SJSA1 (cell line): ENCODE data around the gene PDCD1. TPM values are rescaled to one million over a fixed set of nuclear protein-coding genes. Genes with fewer than 3 reads are reported as not detected.
"Not testable (repeated sequence)": the region's sequence is repeated elsewhere in the genome, so short reads cannot be mapped to it uniquely, and the experiment has no call there.

Source experiments
- DNase-seq, 2 experiments: peaks; one replicate each; pipeline ENCODE4 v3.0.0-alpha.2; 2015 to 2020; ENCODE audit warnings: low spot score in 2 of 2, low read depth in 1 of 2
- H3K27ac ChIP-seq: fragments of 250-450 bp; sonication (Bioruptor Pico); 2 replicates; pipeline ENCODE4 v1.5.1; 2020; ENCODE audit warnings: mild to moderate bottlenecking, moderate library complexity
- H3K27me3 ChIP-seq: fragments of 250-450 bp; sonication (Bioruptor Pico); replicated peaks from 2 replicates; pipeline ENCODE4 v1.5.1; 2020; ENCODE audit warnings: mild to moderate bottlenecking, moderate library complexity
- H3K36me3 ChIP-seq: fragments of 250-450 bp; sonication (Bioruptor Pico); 2 replicates; pipeline ENCODE4 v1.5.1; 2020; ENCODE audit warnings: mild to moderate bottlenecking
- H3K4me1 ChIP-seq: fragments of 250-450 bp; sonication (Bioruptor Pico); replicated peaks from 2 replicates; pipeline ENCODE4 v1.6.1; 2021; ENCODE audit warnings: mild to moderate bottlenecking
- H3K4me3 ChIP-seq: fragments of 250-450 bp; sonication (Bioruptor Pico); 2 replicates; pipeline ENCODE4 v1.5.1; 2020; ENCODE audit warnings: mild to moderate bottlenecking
- H3K9me3 ChIP-seq: fragments of 250-450 bp; sonication (Bioruptor Pico); replicated peaks from 2 replicates; pipeline ENCODE4 v1.5.1; 2020; ENCODE audit warnings: mild to moderate bottlenecking
- total RNA-seq: library from RNA; depleted of rRNA; stranded (reverse); fragments of >200 nt; shearing (Covaris generic); gene quantifications from 2 replicates; pipeline ENCODE4 v1.2.3, GENCODE V29; 2014

Gene PDCD1
- total RNA-seq, 1 experiment from 2014 or later = not detected

DNA sequence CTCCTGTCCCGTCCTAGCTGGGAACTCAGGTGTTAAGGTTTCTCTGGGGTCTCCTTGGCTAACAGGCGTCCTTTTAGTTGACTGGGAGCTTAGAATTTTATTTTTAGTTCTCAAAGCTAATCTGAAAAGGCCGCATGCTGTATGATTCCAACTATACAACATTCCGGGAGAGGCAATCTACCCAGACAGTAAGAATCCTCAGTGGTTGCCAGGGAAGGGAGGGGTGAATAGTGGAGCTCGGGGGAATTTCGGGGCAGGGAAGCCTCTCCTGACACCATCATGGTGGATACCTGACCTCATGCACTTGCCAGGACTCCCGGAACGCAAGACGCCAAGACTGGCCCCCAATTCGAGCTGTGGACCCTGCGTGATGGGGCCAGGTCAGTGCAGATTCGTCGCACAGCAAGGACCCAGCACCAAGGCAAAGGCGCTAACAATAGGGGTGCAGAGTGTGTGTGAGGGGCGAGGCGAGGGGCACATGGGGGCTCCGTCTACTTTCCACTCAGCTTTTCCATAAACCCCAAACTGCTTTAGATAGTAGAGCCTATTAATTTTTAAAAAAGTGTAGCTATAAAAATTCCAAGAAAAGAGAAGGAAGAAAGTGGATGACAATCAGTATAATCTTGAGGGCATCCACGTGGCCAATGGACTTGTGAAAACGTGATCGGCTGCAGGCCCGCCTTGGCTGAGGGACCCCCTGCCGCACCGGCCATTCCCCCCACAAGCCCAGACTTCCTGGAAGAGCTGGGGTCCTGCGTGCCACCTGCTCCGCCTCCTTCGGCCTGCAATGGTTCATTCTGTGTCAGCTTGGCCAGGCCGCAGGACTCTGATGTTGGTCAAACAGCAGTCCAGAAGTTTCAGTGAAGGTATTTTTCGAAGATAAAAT, 17.3 kb downstream of the PDCD1 start:
- DNase-seq = no peak
- H3K27me3 ChIP-seq = peaks cover 31% of the 10 kb centered on the region
- no peak overlapping the region for H3K4me3 ChIP-seq
- no peak overlapping the region for H3K27ac ChIP-seq
- H3K36me3 ChIP-seq = no peaks in the 10 kb centered on the region
- no peaks in the 10 kb centered on the region; the same call in 1 of the 2 replicates for H3K4me1 ChIP-seq
- no peaks in the 10 kb centered on the region for H3K9me3 ChIP-seq

DNA sequence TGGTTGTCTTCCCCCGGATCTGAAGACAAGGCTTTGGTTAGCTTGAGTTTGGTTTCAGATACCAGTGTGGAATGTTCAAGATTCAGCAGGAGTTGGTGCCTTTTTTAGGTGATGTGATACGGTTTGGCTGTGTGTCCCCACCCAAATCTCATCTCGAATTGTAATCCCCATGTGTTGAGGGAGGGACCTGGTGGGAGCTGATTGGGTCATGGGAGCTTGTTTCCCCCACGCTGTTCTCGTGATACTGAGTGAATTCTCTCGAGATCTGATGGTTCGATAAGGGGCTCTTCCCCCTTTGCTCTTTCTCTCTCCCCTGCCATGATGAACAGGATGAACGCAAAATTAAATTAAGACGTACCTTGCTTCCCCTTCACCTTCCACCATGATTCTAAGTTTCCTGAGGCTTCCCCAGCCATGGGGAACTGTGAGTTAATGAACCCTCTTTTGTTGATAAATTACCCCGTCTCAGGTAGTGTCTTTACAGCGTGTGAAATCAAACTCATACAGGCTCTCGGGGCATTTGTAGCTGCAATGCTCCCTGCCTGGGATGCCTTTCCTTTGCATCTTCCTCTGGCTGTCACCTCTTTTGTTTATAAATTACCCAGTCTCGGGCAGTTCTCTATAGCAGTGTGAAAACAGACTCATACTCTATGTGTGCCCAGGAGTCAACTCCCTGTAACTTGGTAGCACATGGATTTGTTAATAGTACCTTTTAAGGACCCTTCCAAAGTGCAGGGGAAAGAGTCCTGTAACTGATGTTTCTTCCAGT, 21.3 kb downstream of the PDCD1 start:
- Histone ChIP-seq H3K27me3 (peaks cover 18% of the 10 kb centered on the region), H3K9me3 (0 out of 2 replicates have a peak, but pooled peaks cover 2% of the 10 kb centered on the region), H3K36me3 (no peaks in the 10 kb centered on the region), H3K4me3 (no peak overlapping the region), H3K4me1 (peaks cover 6% of the 10 kb centered on the region; the same call in 1 of the 2 replicates), H3K27ac (no peak overlapping the region)
- peak in 1 of 2 experiments; percentile 6 for DNase-seq

DNA sequence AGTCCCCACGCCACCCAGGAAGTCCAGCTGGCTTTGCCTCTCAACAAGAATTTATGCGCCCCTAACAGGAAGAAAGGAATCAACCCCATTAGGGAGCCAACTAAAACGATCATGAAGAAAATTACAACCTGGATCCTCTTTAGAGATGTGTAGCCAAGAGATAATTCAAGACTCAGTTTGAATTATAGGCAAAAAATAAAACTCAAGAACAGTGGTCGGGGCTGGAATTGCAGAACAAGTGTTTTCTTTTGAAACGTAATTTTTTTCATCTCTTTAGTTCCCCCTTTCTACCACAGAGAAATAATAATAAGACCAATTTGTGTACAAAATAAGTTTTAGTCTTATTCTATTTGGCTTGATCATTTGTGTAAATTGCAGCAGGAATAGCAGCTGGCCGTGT, 22.4 kb downstream of the PDCD1 start:
- Histone ChIP-seq H3K27me3 (peaks cover 18% of the 10 kb centered on the region), H3K9me3 (0 out of 2 replicates have a peak, but pooled peaks cover 2% of the 10 kb centered on the region), H3K27ac (no peak overlapping the region), H3K4me3 (no peak overlapping the region), H3K36me3 (no peaks in the 10 kb centered on the region), H3K4me1 (peaks cover 6% of the 10 kb centered on the region; the same call in 1 of the 2 replicates)
- no peak for DNase-seq

DNA sequence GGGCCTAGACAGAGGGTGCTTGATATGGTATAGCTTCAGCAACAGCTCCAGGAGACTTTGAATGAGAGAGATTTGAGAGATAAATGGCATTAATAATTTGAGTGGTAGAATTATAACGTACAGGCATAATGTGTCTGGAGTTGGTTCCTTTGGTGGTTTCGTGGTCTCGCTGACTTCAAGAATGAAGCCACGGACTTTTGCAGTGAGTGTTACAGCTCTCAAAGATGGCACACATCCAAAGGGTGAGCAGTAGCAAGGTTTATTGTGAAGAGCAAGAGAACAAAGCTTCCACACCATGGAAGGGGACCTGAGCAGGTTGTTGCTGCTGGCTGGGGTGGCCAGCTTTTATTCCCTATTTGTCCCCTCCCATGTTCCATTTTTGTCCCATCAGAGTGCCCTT, 23.1 kb downstream of the PDCD1 start:
- Histone ChIP-seq H3K36me3 (no peaks in the 10 kb centered on the region), H3K27ac (no peak overlapping the region), H3K4me1 (peaks cover 6% of the 10 kb centered on the region; the same call in 1 of the 2 replicates), H3K27me3 (peaks cover 18% of the 10 kb centered on the region), H3K4me3 (no peak overlapping the region), H3K9me3 (0 out of 2 replicates have a peak, but pooled peaks cover 2% of the 10 kb centered on the region)
- peak in 1 of 2 experiments; percentile 15 for DNase-seq

DNA sequence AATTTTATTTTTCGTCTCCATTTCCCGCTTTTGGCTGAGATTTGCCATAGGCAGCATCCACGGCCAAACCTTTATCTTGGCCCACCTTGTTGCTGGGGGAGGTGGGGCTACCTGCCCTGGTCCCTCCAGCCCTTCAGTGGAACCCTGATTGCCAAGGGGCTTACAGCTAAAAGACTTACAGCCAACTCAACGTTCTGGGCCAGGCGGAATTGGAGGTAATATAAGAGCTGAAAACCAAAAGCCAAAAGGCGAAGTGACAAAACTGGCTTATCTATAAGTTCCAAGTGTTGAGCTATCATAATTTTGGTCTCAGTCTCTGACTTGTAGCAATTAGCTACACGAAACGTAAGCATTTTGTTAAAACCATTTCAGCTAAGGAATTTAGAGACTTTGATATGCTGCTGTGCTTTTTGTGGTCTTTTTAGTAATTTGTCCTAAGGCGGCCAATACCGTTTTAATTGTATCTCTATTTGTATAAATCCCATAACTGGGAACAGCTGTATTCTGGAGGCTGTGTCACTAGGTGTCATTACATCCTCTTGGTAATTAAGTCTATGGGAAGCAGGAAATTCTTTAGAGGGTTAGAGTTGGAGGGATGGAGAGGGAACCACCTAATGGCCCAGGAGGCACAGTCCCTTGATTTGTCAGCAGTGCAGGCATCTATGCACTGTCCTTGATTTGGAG, 24.0 kb downstream of the PDCD1 start:
- Histone ChIP-seq H3K36me3 (no peaks in the 10 kb centered on the region), H3K27me3 (peaks cover 15% of the 10 kb centered on the region), H3K4me3 (no peak overlapping the region), H3K4me1 (peaks cover 6% of the 10 kb centered on the region; the same call in 1 of the 2 replicates), H3K27ac (no peak overlapping the region), H3K9me3 (0 out of 2 replicates have a peak, but pooled peaks cover 2% of the 10 kb centered on the region)
- peak in 1 of 2 experiments; percentile 22 for DNase-seq

DNA sequence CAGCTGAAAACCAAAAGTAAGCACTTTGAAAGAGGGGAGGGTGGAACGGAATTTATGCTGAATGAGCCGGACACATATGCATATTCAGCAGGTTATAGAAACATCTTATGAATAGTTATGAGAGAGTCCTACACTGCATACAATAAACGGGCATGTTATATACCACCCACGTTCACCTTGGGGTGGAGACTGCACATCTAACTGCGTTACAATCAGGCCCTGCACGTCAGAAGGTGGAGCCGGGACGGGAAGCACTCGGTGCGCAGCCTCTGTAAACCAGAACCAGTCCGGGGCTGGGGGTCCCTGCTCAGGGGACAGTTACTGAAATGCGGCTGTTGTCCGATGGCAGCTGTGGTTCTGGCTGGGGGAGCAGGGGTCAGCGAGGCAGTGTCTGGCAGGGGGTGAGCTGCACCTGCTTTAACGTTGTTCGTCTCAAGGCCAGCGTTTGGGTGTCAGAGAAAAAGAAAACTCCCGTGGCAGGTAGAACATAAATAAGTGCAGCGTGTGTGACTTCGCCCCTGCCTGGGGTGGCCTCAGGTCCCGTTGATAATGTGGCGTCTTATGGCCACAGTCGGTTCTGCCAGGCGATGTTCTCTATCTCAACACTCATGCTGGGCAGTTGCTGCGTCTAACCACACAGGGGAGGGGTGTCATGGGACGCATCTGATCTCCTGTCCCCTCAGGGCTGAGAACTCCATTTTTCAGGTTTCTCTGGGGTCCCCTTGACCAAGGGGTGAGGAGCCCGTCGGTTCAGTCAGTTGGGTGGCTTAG, 24.8 kb downstream of the PDCD1 start:
- peaks cover 10% of the 10 kb centered on the region; the same call in 1 of the 2 replicates for H3K27me3 ChIP-seq
- H3K4me3 ChIP-seq, H3K9me3 ChIP-seq, H3K4me1 ChIP-seq, H3K36me3 ChIP-seq, H3K27ac ChIP-seq: not testable (repeated sequence)
- peak in 1 of 2 experiments; percentile 25 for DNase-seq

DNA sequence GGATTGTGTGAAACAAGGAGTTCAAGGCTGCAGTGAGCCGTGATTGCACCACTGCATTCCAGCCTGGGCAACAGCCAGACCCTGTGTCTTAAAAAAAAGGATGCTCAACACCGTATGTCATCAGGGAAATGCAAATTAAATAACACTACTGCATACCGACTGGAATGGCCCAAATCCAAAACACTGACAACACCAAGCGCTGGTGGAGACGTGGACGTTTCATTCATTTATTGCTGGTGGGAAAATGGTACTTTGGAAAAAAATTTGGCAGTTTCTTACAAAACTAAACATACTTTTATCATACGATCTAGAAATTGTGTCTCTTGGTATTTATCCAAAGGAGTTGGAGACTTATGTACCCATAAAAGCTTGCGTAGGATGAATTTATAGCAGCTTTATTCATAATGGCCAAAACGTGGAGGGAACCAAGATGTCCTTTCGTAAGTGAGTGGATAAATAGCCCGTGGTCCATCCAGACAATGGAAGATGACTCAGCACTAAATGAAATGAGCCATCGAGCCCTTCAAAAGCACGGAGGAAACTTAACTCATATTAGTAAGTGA, 25.5 kb downstream of the PDCD1 start:
- peaks cover 6% of the 10 kb centered on the region; the same call in 1 of the 2 replicates for H3K4me1 ChIP-seq
- no peak overlapping the region for H3K27ac ChIP-seq
- no peak overlapping the region for H3K4me3 ChIP-seq
- H3K9me3 ChIP-seq = 0 out of 2 replicates have a peak, but pooled peaks cover 2% of the 10 kb centered on the region
- DNase-seq = no peak
- no peaks in the 10 kb centered on the region for H3K36me3 ChIP-seq
- peaks cover 8% of the 10 kb centered on the region; the same call in 1 of the 2 replicates for H3K27me3 ChIP-seq

DNA sequence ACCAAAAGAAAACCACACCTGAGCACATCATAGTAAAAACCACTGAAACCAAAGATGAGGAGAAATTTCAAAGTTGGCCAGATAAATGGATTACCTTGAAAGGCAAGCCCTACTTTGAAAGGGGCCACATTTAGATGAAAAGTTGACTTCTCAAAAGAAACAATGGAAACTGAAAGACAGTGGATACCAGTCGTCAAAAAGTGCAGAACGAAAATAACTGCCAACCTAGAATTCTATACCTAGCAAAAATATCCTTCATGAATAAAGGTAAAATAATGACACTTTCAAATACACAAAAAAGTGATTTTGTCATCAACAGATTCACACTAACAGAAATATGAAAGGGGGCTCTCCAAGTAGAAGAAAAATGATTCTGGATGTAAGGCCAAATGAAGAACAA, 31.3 kb downstream of the PDCD1 start:
- Histone ChIP-seq H3K36me3 (no peaks in the 10 kb centered on the region), H3K9me3 (peaks cover 13% of the 10 kb centered on the region; the same call in 1 of the 2 replicates), H3K27me3 (no peaks in the 10 kb centered on the region), H3K4me3 (no peak overlapping the region), H3K4me1 (no peaks in the 10 kb centered on the region), H3K27ac (no peak overlapping the region)
- no peak for DNase-seq

DNA sequence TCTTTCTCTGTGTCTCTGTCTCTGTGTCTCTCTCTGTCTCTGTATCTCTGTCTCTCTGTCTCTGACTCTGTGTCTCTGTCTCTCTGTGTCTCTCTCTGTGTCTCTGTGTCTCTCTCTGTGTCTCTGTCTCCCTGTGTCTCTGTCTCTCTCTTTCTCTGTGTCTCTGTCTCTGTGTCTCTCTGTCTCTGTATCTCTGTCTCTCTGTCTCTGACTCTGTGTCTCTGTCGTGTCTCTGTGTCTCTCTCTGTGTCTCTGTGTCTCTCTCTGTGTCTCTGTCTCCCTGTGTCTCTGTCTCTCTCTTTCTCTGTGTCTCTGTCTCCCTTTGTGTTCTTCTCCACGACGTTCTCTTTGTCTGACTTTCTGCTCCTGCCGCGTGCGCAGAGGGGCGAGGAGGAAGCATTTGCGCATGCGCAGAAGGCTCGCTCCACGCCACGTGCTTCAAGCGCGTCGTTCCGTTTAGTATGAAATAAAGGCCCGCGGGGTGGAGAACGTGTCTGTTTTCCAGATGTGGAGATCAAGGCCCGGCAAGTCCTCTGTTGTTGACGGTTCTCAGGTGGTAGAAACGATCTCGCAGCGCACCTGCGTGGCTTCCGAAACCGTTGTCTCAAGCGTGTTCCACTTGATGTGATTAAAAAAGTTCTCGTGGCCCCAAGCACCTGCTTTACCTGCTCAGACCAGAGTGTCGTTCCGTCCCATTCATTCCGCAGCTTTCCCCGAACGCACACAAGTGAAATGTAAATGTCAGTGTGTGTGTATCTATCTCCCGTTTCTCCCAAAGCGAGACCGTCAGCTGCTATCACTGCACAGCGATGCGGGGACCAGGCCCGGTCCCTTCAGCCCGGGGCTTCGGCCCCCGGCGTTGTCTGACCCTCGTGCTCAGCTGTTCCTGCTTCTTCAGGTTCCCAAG, 34.9 kb downstream of the PDCD1 start:
- not testable (repeated sequence) for H3K27ac ChIP-seq, H3K4me1 ChIP-seq, H3K36me3 ChIP-seq, H3K4me3 ChIP-seq, H3K27me3 ChIP-seq
- DNase-seq = peak in 1 of 2 experiments; percentile 35
- peaks cover 13% of the 10 kb centered on the region; the same call in 1 of the 2 replicates for H3K9me3 ChIP-seq

DNA sequence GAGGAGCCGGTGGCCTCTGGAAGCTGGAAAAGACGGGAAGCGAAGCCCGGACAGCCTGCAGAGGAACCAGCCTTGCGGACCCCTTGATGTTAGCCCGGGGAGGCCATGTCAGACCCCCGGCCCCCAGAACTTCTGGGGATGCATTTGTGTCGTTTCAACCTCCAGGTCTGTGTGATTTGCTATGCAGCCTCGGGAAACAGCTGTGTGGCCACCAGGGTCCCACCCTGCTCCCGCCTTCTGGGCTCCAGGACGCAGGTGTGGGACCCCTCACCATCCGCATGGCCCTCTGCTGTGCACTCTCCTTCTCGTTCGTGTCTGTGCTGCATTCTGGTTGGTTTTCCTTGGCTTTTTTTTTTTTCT, 36.5 kb downstream of the PDCD1 start:
- peaks cover 8% of the 10 kb centered on the region; the same call in 1 of the 2 replicates for H3K9me3 ChIP-seq
- H3K4me1 ChIP-seq = no peaks in the 10 kb centered on the region
- no peak overlapping the region for H3K4me3 ChIP-seq
- H3K36me3 ChIP-seq = no peaks in the 10 kb centered on the region
- no peak overlapping the region for H3K27ac ChIP-seq
- H3K27me3 ChIP-seq = peaks cover 4% of the 10 kb centered on the region; the same call in 1 of the 2 replicates
- peak in 1 of 2 experiments; percentile 32 for DNase-seq

DNA sequence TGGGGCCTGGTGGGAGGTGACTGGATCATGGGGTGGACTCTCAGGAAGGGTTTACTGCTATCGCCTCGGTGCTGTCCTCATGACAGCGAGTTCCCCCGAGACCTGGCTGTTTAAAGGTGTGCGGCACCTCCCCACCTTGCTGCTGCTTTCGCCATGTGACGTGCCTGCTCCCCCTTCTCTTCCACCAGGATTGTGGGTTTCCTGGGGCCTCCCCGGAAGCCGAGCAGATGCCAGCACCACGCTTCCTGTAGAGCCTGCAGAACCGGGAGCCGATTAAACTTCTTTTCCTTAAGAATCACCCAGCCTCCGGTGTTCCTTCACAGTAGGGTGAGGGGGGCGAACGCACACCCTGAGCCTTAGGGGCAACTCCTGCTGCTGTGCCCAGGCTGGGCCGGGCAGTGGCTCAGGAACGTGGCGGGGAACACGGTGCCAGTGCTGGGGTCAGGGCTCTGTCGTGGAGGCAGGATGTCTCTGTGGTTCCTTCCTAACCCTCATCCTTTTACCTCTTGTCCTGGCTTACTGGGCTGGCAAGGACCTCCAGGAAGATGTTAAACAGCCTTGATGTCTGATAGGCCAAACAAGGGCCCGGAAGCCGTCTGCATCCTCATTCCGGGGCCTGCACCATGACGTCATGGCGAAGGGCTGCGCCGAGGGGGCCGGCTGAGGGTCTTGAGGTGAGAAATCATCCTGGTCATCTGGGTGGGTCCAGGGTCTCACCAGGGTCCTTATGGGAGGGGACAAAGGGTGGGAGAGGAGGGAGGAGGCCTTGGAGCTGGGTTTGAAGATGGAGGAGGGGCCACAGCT, 37.0 kb downstream of the PDCD1 start:
- Histone ChIP-seq H3K27me3 (peaks cover 8% of the 10 kb centered on the region), H3K4me1 (no peaks in the 10 kb centered on the region), H3K27ac (no peak overlapping the region), H3K9me3 (0 out of 2 replicates have a peak, but pooled peaks cover 3% of the 10 kb centered on the region), H3K4me3 (no peak overlapping the region), H3K36me3 (no peaks in the 10 kb centered on the region)
- DNase-seq = peak in 1 of 2 experiments; percentile 36
